CMK (cell line): ENCODE measurements around the gene HSPA12B.

Experiments used
- DNase-seq: peaks from one replicate; pipeline ENCODE4 v3.0.0-alpha.2; 2010; ENCODE audit warnings: low read depth

HSPA12B gene

GRCh38 chr20:3767110-3767426 lies 34.6 kb downstream of the HSPA12B start:
- no peak for DNase-seq

GRCh38 chr20:3767427-3768341 lies 35.2 kb downstream of the HSPA12B start, which contains the start of gene ADISSP:
ADISSP (minus strand) TSS chr20:3767753; CDS start chr20:3760100, 7,653 bp downstream.
- peak; percentile 100 for DNase-seq

GRCh38 chr20:3768342-3769130 lies 36.1 kb downstream of the HSPA12B start:
- peak; percentile 75 for DNase-seq

- DNase-seq, result no peak
Measured at GRCh38 chr20:3771552-3772058, 39.1 kb downstream of the HSPA12B start.

GRCh38 chr20:3775457-3776108 lies 43.1 kb downstream of the HSPA12B start:
- DNase-seq, result no peak

- no peak for DNase-seq
Measured at GRCh38 chr20:3777381-3777715, 44.9 kb downstream of the HSPA12B start.

GRCh38 chr20:3777716-3778629 lies 45.5 kb downstream of the HSPA12B start:
- DNase-seq, result no peak

GRCh38 chr20:3778976-3779375 lies 46.5 kb downstream of the HSPA12B start:
- DNase-seq, result no peak

- peak; percentile 82 for DNase-seq
Measured at GRCh38 chr20:3781153-3781910, 48.8 kb downstream of the HSPA12B start, which contains the start of gene SPEF1. SPEF1 (minus strand) TSS chr20:3781448; CDS start chr20:3781287, 161 bp downstream.

- no peak for DNase-seq
Measured at GRCh38 chr20:3782597-3782996, 50.1 kb downstream of the HSPA12B start.

- no peak for DNase-seq
Measured at GRCh38 chr20:3783068-3783489, 50.6 kb downstream of the HSPA12B start.

GRCh38 chr20:3783511-3784195 lies 51.2 kb downstream of the HSPA12B start:
- DNase-seq, result no peak

GRCh38 chr20:3784216-3784853 lies 51.9 kb downstream of the HSPA12B start:
- DNase-seq, result no peak

GRCh38 chr20:3784863-3785239 lies 52.4 kb downstream of the HSPA12B start:
- DNase-seq, result no peak

GRCh38 chr20:3785240-3786125 lies 53.0 kb downstream of the HSPA12B start:
- no peak for DNase-seq

GRCh38 chr20:3786126-3786484 lies 53.6 kb downstream of the HSPA12B start:
- no peak for DNase-seq

- peak; percentile 90 for DNase-seq
Measured at GRCh38 chr20:3786665-3787323, 54.3 kb downstream of the HSPA12B start, which contains the start of gene CENPB. CENPB (minus strand) TSS chr20:3786740; CDS start chr20:3786483, 257 bp downstream.
